Urothelium cell line (cell line): ENCODE results near the gene CAMTA1.

Experiments used
- DNase-seq: peaks from one replicate; pipeline ENCODE4 v3.0.0; 2011; ENCODE audit warnings: low spot score, mixed read lengths
- FAIRE-seq: peaks from 2 replicates; lab custom pipeline; 2011; peaks lifted over from hg19 to GRCh38; lab: Jason Lieb, UNC

The CAMTA1 gene

DNA sequence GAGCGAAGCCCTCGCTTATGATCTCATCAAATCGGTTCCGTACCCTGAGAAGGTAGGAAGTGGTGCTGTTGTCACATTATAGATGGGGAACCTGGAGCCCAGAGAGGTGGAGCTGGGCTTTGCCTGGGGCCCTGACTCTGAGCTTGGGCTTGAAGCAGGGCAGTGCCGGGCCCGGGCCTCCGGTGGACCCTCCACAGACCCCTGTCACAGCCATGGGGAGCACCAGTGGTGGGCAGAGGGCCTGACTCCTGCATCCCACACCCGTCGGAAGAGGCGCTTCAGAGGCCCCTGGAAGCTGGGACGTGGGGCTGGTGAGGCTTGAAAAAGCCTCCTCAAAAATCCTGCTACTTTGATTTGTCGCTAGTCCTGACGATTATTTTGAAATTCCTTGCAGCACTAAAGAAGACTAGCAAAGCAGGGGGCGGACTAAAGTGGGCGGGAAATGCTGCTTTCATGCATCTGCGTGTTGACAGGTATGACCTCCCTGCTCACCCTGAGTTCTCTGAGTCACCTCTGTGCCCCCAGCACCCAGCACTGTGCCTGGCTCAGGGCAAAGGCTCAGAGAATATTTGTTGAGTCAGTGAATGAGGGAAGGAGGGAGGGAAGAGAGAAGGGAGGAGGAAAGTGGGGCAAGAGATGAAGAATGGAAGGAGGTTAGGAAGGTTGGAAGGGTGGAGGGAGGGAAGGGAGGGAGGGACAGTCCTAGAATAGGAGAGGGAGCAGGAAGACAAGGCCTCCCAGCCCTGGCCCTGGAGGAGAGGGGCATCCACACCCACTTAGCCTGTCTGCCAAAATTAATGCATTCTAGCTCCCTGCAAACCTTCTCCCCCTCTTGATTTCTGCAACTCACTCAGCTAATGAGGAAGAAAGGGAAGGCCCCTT is 723.0 kb downstream of the CAMTA1 start:
- DNase-seq: no peak
- FAIRE-seq: no peak

DNA sequence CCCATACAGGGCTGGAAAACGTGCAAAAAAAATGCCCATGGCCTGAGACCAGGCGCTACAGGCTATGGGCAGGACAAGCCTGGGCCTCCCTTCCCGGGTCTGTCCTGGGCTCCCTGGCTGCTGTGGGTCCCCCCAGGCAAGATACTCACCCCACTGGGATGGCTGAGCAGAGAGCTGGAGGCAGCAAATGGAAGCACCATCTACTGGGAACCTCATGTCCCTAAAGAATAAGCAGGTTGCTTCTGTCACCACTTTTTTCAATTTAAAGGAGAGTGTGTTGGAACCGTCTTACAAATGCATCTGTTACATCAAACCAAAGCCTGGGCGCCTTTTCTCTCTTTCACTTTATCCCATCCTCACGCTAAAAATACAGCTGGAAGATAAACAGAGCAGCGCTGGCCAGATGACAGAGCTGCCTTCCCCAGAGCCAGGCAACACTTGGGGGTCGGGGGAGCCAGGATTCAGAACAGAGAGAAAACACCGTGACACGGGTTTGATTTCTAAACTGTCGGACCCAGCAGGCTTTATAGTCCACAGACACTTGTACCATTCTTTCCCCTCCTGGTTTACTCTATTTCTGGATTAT is 723.8 kb downstream of the CAMTA1 start:
- DNase-seq (no peak), FAIRE-seq (no peak)

DNA sequence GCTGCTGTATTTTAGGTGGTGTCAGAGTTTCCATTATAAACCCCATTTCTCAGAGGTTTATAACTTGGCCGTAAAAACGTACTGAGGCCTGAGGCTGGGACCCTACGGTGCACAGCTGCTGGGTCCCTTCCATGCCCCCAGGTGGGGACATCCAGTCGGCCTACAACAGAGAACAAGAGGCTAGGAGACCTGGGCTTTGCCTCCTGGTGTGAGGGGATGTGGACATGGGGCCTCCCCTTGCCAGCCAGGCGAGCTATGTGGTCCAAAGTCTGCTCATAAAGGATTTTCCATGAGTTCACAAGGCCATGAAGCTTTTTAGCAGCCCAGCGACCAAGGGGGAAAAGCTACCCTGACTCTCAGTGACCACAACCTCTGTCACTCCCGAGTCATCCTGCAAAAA is 724.3 kb downstream of the CAMTA1 start:
- FAIRE-seq (no peak), DNase-seq (no peak)

DNA sequence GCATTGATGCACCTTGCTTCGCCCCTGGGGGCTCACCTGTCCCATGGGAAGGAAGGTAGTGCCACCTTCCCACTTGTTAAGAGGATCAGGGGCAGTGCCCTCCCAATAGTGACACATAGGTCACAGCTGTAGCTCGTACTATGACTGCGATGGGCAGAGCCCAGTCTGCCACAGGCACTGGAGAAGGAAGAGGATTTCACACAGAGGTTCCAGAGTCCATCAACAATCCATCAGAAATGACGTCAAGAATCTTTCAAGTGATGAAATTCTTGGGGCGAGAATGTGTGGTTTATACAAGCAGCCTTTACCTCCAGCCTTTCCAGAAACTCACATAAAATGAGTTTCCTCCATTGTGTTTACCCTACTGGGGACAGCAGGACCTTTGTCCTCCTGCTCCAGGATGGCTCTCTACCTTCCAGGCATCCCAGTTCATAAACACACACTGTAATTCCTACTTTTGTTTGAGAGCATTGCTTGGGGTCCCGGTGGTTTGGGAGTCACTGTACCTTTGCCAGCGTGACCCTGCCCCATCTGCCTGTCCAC is 725.2 kb downstream of the CAMTA1 start:
- FAIRE-seq: no peak
- no peak for DNase-seq

DNA sequence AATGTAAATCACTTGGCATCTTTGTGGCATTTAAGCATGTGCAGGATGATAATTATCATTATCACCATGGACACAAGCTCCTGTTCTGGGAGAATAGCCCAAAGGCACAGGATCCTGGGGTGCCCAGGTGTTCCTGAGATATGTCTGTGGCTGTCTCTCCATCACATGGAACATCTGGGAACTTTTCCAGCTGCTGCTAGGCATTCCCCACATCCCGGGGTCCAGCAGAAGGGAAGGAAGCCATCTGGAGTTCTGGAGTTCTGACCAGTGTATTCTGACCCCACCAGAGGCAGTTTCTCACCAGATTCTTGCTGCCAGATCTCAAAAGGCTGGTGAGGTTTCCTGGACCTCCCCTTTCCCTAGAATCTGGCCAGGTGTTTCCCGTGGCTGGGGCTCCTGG is 726.1 kb downstream of the CAMTA1 start:
- FAIRE-seq: no peak
- no peak for DNase-seq

DNA sequence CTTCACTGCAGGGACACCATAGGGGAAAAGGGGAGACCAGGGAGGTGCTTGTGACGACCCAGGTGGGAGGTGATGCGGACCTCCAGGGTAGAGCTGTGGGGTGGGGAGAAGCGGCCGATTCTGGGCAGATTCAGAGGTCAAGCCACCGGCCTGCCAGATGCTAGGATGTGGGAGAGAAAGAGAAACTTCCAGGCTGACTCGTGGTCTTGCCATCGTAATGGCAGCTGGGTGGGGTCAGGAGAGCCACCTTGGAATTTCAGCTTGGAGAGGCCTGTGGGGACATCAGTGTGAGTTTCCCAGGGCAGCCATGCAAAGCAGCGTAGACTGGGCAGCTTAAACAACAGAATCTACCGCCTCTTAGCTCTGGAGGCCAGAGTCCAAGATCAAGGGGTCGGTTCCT is 727.8 kb downstream of the CAMTA1 start:
- DNase-seq: no peak
- no peak for FAIRE-seq

DNA sequence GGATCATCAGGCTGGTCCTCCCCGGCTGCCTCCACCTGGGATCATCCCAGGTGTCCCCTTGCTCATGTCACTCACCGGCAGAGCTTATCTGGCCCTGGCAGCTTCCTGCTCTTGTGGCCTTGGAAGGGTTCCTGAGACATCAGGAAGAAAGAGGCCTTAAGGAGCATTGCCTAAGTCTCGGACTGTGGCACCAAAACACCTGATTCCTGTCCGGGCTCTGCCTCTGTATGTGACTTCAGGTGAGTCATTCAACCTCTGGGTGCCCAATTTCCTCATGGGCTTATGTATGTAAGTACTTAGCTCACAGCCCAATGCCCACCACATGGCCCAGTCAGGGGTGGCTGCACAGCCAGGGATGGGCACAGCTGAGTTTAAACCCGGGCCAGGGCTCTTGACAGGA is 729.9 kb downstream of the CAMTA1 start:
- DNase-seq: no peak
- FAIRE-seq: no peak

DNA sequence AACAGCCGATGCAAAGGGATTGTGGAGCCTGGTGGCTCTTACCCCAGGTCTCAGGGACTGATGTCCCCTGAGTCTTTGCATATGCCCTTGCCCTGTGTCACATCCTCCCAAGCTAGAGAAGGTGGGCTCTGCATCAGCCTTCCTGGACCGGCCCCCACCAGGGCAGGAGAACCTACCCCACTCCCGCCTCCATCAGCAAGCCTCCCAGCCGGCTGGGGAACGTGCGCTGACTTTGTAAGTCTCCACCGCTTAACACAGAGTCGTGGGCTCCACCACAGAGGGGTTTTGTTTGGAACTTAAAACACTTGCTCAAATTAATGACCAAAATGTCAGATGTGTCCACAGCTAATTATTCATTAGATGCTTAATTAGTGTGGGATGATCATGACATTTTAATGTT is 730.6 kb downstream of the CAMTA1 start:
- DNase-seq (no peak), FAIRE-seq (no peak)

DNA sequence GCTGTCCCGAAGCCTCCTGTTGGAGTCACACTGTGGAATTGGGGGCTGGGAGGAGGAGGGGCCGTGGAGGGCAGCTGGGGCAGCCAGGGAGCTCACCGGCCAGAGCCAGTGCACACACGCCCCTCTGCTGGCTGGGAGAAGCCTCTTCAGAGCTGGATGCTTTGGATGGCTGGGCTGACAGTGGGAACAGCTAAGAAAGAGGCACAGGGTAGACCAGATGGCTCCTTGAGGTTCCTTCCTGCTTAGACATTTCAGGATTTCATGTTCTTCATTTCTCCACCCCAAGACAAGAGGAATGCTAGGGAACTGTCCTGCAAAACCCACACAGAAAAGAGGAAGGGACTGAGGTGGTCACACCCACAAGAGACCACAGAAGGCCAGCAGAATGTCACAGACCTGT is 731.1 kb downstream of the CAMTA1 start:
- DNase-seq: no peak
- FAIRE-seq: no peak

DNA sequence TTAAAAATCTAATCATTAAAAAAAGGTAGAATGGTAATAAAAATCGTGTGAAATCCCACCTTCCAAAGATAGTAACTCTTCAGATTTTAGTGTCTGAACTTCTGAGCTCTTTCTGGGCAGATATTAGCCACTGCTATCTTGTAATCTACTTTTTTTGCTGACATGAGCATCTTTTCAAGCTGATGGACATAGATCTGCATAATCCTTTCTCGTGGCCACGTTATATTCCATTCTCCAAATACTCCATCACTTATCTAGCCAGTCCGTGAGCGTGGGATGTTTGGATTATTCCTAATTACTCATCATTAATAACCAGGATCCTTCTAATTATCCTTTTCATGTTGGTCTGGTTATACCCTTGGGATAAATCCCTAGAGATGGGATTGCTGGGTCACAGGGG is 731.7 kb downstream of the CAMTA1 start:
- FAIRE-seq (no peak), DNase-seq (no peak)

DNA sequence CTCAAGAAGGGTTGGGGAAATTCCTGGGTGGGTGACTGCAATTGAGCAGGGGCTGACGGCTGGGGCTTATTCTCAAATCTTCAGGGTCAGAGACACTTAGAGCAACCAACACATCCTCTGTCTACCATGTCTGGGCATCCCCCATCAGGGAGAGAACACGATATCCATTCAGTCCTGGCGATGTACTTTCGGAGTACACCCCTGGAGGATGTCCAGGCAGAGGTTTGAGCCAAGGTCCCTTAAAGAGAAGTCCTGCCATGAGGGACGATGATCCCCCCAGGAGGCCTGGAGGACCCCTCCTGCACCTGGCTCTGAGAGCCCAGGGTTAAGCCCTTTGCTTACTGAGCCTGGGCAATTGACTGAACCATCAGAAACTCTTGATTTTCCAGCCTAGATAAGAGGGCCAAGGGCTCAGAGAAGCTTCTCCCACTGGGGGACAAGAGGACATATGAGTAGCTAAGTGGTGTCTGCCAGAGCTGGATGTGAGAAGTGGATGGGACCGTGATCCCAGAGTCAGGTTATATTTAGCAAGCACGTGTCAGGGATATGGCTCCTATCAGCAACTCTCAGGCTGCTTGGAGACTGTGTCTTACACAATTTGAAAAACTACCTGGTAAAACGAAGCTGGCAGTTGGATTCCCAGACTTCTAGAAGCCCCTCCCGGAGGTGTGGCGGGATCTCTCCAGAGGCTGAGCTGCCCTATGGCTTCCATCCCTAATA is 732.5 kb downstream of the CAMTA1 start:
- no peak for DNase-seq
- FAIRE-seq: no peak

DNA sequence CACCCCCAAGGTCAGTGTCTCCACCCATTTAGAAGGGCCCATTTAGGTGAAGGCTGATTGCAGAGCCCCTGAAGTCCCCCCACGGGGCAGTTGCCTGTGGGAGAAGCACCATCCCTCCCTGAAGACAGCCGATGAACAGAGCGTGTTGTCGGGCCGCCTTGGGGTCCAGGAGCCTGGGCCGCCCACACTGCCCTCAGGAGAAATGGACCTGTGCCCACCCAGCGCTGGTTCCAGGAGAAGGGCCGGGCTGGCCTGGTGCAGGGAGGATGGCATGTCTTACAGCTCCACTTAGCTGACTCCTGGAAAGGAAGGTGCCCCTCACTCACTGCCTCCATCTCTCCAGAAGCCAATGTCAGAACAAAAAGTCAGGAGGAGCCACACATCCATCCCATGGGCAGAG is 733.2 kb downstream of the CAMTA1 start:
- DNase-seq: no peak
- no peak for FAIRE-seq

DNA sequence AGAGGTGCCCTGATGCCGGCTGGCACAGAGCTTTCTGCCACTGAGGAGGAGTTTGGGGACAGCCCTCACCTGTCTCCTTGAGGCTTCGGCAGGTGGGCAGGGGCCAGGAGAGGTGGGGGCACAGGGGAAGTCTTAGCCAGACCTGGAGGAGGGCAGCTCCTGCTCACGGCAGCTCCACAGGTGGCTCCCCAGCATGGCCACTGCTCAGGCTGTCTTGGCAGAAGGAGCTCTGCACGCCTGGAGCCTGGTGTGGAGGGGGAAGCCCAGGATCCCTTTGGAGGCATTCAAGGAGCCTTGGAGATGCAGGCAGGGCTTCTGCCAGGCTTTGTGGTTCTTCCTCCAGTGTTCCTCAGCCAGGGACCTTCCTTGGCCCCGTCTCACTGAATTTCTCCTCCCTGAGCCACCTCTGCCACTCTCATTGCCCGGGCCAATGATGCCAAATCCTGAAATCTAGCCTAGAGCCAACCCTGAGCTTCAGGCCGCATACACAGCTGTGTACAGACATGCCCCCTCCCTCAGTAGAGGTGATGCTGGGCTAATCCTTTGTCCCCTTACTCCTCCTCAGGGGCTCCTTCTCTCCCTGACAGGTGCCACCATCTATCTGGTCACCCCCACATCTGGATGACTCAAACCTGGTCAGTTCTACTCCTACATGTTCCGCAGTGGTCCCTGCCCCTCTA is 734.1 kb downstream of the CAMTA1 start:
- DNase-seq (no peak), FAIRE-seq (no peak)

DNA sequence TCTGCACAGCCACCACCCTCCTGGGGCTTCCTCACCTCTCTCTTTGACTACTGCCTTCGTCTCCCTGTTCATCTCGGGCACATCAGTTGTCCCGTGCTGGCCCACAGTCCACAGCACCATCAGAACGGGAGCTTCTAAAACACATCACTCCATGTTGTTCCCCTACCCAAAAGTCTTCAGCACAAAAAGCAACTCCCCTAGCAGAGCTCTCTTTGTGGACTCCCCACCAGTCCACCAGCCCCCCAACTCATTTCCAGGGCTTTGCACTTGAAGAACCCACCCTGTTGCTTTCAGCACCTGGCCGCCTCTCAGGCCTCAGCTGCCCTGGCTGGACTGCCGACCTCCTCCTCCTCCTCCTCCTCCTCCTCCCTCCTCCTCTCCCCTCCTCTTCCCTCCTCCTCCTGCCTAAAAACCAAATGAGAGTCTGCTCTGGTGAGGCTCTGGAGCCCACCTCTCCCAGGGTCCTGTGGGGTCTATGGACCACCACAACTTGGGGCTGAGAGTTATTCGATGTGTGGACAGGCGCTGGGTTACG is 734.7 kb downstream of the CAMTA1 start:
- FAIRE-seq (no peak), DNase-seq (no peak)

DNA sequence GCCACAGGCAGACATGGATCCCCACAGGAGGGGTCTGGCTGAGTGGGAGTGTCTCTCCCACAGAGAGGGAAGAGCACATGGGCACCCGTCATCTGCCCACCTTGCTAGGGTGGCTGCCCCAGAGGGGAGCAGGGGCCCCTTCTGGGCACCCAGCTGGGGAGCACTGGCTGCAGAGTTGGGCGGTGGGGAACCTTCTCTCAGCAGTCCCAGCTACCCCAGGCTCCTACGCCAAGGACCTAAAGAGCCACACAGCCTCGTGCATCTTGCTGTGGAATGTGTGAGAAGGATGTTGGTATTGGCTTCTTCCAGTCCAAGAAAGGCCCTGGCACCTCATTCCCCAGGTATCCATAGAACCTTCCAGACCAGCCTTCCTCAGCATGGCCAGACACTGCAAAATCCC is 735.2 kb downstream of the CAMTA1 start:
- FAIRE-seq (no peak), DNase-seq (no peak)

DNA sequence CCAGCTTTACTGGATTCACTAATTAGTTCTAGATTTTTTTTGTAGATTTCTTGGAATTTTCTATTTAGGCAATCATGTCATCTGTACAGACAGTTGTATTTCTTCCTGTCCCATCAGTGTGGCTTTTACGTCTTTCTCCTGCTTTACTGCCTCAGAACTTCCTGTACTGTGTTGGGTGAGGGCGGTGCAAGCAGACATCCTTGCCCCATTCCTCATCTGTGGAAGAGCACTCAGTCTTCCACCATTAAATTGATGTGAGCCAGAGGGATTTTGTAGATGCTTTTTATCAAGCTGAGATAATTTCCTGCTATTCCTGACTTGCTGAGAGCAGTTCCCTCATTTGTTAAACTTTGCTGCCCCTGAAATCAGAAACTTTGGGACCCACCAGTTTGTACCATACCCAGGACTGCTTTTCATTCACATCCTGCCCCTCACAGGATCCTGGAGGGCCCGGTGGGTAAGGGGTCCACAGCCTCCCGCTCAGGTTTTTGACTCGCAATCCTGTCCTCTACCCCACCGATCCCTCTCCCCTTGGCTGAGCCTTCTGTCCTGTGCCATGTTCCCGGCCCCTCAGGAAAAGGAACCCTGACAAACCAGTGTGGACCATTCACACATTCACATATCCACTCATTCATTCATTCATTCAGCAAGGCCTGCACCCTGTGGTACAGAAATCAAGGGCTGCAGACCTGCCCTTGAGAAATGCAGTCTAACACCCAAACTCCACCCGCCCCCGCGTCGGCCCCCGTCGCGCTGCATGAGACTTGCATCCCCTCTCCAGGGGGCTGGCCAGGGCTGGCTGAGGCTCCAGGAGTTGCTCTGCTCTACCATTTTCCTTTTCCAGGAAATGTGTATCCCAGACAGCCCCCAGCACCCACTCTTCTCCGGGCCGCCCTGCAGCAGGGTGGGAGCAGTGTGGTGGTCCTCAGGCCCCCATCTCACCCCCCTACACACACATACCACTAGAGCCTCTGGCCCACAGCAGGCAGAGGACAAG is 739.4 kb downstream of the CAMTA1 start:
- DNase-seq (no peak), FAIRE-seq (no peak)

DNA sequence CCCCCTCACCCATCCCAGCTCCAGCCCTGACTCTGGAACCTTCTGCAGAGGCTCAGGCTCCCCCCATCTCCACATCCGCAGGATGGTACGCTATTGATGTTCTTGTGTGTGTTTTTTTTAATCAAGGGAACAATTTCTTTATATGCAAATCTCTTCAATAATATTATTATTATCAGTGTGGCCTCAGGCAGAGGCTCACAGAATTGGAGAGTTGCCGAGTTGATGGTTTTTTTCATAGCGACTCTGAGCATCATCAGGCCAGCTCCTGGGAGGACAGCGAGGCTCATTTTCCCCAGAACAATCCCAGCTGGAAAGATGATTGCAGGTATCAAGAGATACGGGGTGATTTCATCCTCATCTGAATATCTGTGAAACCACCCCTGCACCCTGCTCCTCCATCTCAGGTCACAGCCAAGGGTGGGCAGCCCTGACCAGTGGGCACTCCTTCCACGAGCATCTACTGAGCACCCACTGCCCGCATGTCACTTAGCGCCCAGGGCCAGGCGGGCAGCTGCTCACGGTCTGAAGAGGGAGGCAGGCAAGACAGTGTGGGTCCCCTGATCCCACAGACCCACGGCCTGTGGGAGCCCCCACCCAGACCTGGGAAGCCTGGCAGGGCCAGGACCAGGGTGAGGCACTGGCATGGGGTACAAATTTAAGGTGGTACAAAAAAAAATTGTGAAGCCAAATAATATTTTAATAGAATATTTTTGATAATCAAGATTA is 740.2 kb downstream of the CAMTA1 start:
- no peak for FAIRE-seq
- DNase-seq: no peak

DNA sequence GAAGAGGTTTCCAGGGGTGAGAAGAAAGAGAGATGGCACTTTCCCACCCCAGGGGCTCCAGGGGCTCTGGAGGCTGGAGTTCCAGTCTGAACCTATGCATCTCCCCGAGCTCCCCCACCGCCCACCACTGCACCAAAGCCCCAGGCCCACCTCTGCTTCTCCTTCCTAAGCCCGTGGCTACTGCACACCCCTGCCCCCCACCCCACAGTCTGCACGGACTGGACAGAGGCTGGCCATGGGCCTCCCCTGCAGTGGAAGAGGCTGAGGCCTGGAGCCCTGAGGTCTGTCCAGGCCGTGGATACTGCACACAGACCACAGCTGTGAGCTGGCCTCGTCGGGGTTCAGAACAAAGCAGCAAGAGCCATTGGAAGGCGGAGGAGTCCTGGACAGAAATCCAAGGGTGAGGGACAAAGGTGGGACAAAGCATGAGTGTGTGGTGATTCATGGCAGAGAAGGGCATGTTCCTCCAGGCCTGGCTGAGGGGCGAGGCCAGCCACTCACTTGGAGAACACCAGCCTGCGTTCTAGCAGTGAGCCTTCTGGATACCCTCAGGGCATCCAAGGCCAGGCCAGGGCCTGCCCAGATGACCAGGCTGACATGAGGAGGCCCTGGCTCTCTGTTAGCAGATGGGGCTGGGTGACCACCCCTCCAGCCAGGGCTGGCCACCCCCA is 741.1 kb downstream of the CAMTA1 start:
- FAIRE-seq (no peak), DNase-seq (no peak)
